HG02852 (cell line): ENCODE measurements around the gene ADH7.
A peak's percentile ranks its signal among the peaks of the same experiment; 100 is the strongest.

Experiments used
- ATAC-seq: cut with Tn5 transposase; IDR thresholded peaks from one replicate; pipeline ENCODE4 v1.9.1; 2021; ENCODE audit warnings: mild to moderate bottlenecking, moderate library complexity; ENCODE audit not compliant: unreplicated experiment

The ADH7 gene

GRCh38 chr4:99435154-99435553 lies at the start of gene ADH7:
TSS of gene ADH7 (minus strand) at chr4:99435342. CDS start at chr4:99435233, 109 bp downstream.
- no peak for ATAC-seq

GRCh38 chr4:99483636-99484035 lies 48.5 kb upstream of the ADH7 start:
- no peak for ATAC-seq

- ATAC-seq, result no peak
Observed at GRCh38 chr4:99473131-99473530, 38.0 kb upstream of the ADH7 start.

- no peak for ATAC-seq
Observed at GRCh38 chr4:99471896-99472295, 36.8 kb upstream of the ADH7 start.

GRCh38 chr4:99471349-99471748 lies 36.2 kb upstream of the ADH7 start:
- no peak for ATAC-seq

- no peak for ATAC-seq
Observed at GRCh38 chr4:99468889-99469288, 33.7 kb upstream of the ADH7 start.

- ATAC-seq, result no peak
Observed at GRCh38 chr4:99467887-99468286, 32.7 kb upstream of the ADH7 start.

- no peak for ATAC-seq
Observed at GRCh38 chr4:99463566-99463965, 28.4 kb upstream of the ADH7 start.

- peak; percentile 98 for ATAC-seq
Observed at GRCh38 chr4:99462875-99463464, 27.8 kb upstream of the ADH7 start.

- ATAC-seq, result no peak
Observed at GRCh38 chr4:99461623-99462401, 26.7 kb upstream of the ADH7 start.

GRCh38 chr4:99459546-99460042 lies 24.5 kb upstream of the ADH7 start:
- ATAC-seq, result no peak

- ATAC-seq, result no peak
Observed at GRCh38 chr4:99458911-99459447, 23.8 kb upstream of the ADH7 start.

GRCh38 chr4:99457676-99458075 lies 22.5 kb upstream of the ADH7 start:
- ATAC-seq, result no peak

GRCh38 chr4:99457270-99457669 lies 22.1 kb upstream of the ADH7 start:
- ATAC-seq, result no peak

- ATAC-seq, result peak; percentile 12
Observed at GRCh38 chr4:99447513-99447912, 12.4 kb upstream of the ADH7 start.

- ATAC-seq, result peak; percentile 93
Observed at GRCh38 chr4:99447079-99447478, 11.9 kb upstream of the ADH7 start.

- ATAC-seq, result no peak
Observed at GRCh38 chr4:99438405-99438780, 3.3 kb upstream of the ADH7 start.

GRCh38 chr4:99437723-99438404 lies 2.7 kb upstream of the ADH7 start:
- ATAC-seq, result no peak

- ATAC-seq, result no peak
Observed at GRCh38 chr4:99436976-99437722, 2.0 kb upstream of the ADH7 start.

- no peak for ATAC-seq
Observed at GRCh38 chr4:99436462-99436861, 1.3 kb upstream of the ADH7 start.

- no peak for ATAC-seq
Observed at GRCh38 chr4:99430106-99430505, 5.0 kb downstream of the ADH7 start.
